IPS DF 6.9 (cell line): ENCODE data around the gene PAK5.
A peak's percentile ranks its signal among the peaks of the same experiment; 100 is the strongest.

Experiments
- DNase-seq: peaks from one replicate; pipeline ENCODE4 v3.0.0-alpha.2; 2013; ENCODE audit warnings: low read depth, low spot score
- H3K27ac ChIP-seq: one replicate; pipeline ENCODE4 v1.5.1; 2013; ENCODE audit warnings: low read length, control low read depth
- H3K27me3 ChIP-seq: 2 replicates; pipeline ENCODE4 v1.6.1; 2013; ENCODE audit warnings: mild to moderate bottlenecking, low read length; ENCODE audit not compliant: control insufficient read depth, insufficient read depth
- H3K36me3 ChIP-seq: 2 replicates; pipeline ENCODE4 v1.6.1; 2013; ENCODE audit warnings: low read length; ENCODE audit not compliant: control insufficient read depth, insufficient read depth
- H3K4me1 ChIP-seq: 2 replicates; pipeline ENCODE4 v1.6.1; 2013; ENCODE audit warnings: low read length; ENCODE audit not compliant: control insufficient read depth, insufficient read depth
- H3K4me3 ChIP-seq: 2 replicates; pipeline ENCODE4 v1.5.1; 2013; ENCODE audit warnings: mild to moderate bottlenecking, low read length
- H3K9me3 ChIP-seq: 2 replicates; pipeline ENCODE4 v1.6.1; 2013; ENCODE audit warnings: low read length, inconsistent platforms; ENCODE audit not compliant: control insufficient read depth, insufficient read depth
- WGBS: extraction: QIAGEN DNeasy Blood & Tissue Kit; methylation state at CpG from one replicate; pipeline ENCODE4 v1.1.7; 2013; ENCODE audit warnings: mixed read lengths, missing lambda C conversion rate; ENCODE audit not compliant: insufficient read length, insufficient coverage; 5-methylcytosine and 5-hydroxymethylcytosine counted together

PAK5 gene

GRCh38 chr20:9610665-9611064 lies 228.2 kb downstream of the PAK5 start:
- WGBS = no CpG with 5 or more reads among the region's 7 CpGs
- no peak for DNase-seq

DNA sequence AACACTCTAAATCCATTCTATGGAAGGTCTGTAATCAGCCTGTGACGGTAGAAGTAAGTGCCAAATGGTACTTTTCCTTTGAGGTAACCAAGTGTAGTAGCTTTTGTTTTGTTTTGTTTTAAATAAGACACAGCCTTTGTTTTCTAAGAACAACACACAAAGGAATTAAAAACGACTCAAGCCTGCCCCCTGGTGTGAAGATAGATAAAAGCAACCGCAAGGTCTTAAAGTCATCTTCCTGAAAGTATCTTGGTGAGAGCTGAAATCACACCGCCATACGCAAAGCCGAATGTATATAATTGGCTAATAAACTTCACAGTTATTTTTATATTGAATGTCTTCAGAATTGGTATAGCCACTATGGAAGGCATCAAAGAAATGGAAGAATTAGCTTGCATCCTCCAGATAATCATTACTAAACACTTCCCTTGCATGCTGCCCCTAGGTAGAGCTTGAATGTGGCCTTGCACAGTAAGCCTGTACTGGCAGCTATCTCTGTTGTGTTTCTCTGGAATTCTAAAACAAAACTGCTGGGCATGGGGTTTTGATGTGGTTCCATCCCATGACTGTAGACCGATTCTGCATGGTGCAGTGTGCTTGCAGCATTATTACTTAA lies 228.9 kb downstream of the PAK5 start:
- no peaks in the 10 kb centered on the region for H3K36me3 ChIP-seq
- no peak overlapping the region for H3K4me3 ChIP-seq
- no peak overlapping the region for H3K27ac ChIP-seq
- H3K9me3 ChIP-seq = no peaks in the 10 kb centered on the region
- no CpG with 5 or more reads among the region's 7 CpGs for WGBS
- no peaks in the 10 kb centered on the region for H3K27me3 ChIP-seq
- peak; percentile 43 for DNase-seq
- H3K4me1 ChIP-seq = peaks cover 3% of the 10 kb centered on the region; the same call in 1 of the 2 replicates

More at GRCh38 chr20:9610665-9611064, 228.2 kb downstream of the PAK5 start:
- H3K4me3 ChIP-seq = no peak overlapping the region
- H3K27ac ChIP-seq = no peak overlapping the region
- H3K9me3 ChIP-seq = no peaks in the 10 kb centered on the region
- no peaks in the 10 kb centered on the region for H3K36me3 ChIP-seq
- H3K27me3 ChIP-seq = no peaks in the 10 kb centered on the region
- peaks cover 3% of the 10 kb centered on the region; the same call in 1 of the 2 replicates for H3K4me1 ChIP-seq

DNA sequence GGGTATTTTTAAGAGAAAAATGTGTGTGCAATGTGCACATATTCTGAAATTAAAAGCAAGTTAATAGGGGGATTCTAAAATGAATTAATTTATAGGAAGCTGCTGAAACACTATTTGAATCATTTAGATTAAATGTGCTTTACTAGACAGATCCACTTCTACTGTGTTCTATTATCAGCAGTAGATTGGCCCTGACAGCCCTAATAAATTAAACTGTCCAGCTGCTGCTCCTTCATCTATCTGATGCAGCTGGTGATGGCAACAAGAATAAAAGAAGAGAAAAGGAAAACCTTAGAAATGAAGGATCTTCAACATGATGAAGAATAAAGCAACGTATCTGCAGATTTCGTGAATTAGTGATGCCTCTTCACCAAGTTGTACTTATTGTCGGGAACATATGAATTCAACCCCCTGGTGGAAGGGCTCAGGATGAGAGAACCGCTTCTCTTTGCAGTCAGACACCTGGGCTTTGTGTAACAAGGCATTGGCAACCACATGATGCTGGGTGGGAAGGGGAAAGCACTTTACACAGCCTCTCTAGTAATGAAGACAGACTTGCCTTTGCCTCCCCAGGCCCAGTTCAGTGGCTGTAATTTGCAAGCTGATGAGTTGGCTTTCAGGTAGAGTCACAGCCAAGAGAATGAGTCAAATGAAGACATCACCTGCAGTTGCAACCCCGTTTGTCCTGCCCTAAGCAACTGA lies 230.1 kb downstream of the PAK5 start:
- Histone ChIP-seq H3K4me1 (peaks cover 3% of the 10 kb centered on the region; the same call in 1 of the 2 replicates), H3K4me3 (no peak overlapping the region), H3K36me3 (no peaks in the 10 kb centered on the region), H3K27ac (no peak overlapping the region), H3K9me3 (no peaks in the 10 kb centered on the region), H3K27me3 (no peaks in the 10 kb centered on the region)
- DNase-seq = no peak
- no CpG with 5 or more reads among the region's 5 CpGs for WGBS

DNA sequence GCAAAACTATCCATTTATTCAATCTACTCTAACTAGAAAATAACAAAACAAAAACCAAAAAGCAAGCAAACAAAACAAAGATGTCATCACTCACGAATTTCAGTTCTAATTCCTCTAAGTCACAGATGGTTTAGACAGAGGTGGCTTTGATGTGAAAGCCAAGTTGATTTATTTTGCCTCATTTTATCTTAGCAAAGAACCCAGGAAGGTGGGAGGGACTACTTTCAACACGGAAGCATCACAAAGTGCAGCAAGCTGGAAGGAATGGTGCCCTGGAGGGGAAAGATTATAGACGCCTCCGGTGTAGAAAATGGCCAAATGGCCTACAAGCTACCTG lies 236.1 kb downstream of the PAK5 start:
- no peaks in the 10 kb centered on the region for H3K27me3 ChIP-seq
- no CpG with 5 or more reads among the region's 4 CpGs for WGBS
- H3K9me3 ChIP-seq = no peaks in the 10 kb centered on the region
- no peaks in the 10 kb centered on the region for H3K4me1 ChIP-seq
- DNase-seq = no peak
- H3K4me3 ChIP-seq = no peak overlapping the region
- no peaks in the 10 kb centered on the region for H3K36me3 ChIP-seq
- H3K27ac ChIP-seq = no peak overlapping the region

- H3K36me3 ChIP-seq = no peaks in the 10 kb centered on the region
- no CpG with 5 or more reads among the region's 1 CpG for WGBS
- no peak for DNase-seq
- H3K9me3 ChIP-seq = no peaks in the 10 kb centered on the region
- H3K27ac ChIP-seq = no peak overlapping the region
- H3K4me3 ChIP-seq = no peak overlapping the region
- no peaks in the 10 kb centered on the region for H3K4me1 ChIP-seq
- H3K27me3 ChIP-seq = no peaks in the 10 kb centered on the region
These were observed 238.3 kb downstream of the PAK5 start for GRCh38 chr20:9600562-9600961.

GRCh38 chr20:9597547-9597946 lies 241.3 kb downstream of the PAK5 start:
- DNase-seq = no peak
- Histone ChIP-seq H3K27ac (no peak overlapping the region), H3K36me3 (no peaks in the 10 kb centered on the region), H3K27me3 (no peaks in the 10 kb centered on the region), H3K4me1 (no peaks in the 10 kb centered on the region), H3K9me3 (no peaks in the 10 kb centered on the region), H3K4me3 (no peak overlapping the region)
- WGBS = no CpG with 5 or more reads among the region's 4 CpGs

GRCh38 chr20:9595763-9596162 lies 243.1 kb downstream of the PAK5 start:
- no CpG with 5 or more reads among the region's 1 CpG for WGBS

DNA sequence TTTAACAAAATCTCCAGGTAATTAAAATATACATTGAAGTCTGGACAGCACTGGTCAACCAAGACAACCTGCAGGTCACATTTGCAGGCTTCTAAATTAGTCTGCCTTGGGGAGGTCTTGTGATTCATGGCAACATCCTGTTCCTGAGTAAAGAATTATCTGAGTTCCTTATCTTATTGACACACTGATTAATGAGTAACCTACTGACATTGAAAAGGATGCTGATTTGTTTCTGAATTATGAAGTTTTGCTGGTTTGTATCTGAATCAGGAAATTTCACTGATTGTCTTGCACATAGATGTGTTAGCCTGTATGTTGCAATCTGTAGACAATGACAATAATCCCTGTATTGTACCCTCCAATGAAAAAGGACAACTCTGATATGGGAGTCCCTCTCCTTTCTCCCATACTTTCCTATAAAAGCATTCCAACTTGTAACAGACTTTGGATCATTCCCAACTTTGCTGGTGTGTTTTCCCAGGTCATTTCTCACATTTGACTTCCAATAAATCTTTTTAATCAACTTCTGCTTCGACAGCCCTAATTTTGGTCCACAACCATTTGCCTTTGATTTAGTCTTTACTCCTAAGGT lies 244.5 kb downstream of the PAK5 start:
- Histone ChIP-seq H3K4me1 (no peaks in the 10 kb centered on the region), H3K27ac (no peak overlapping the region), H3K27me3 (no peaks in the 10 kb centered on the region), H3K9me3 (no peaks in the 10 kb centered on the region), H3K4me3 (no peak overlapping the region), H3K36me3 (no peaks in the 10 kb centered on the region)
- DNase-seq = no peak
- WGBS = no CpG with 5 or more reads among the region's 1 CpG

More at GRCh38 chr20:9595763-9596162, 243.1 kb downstream of the PAK5 start:
- Histone ChIP-seq H3K36me3 (no peaks in the 10 kb centered on the region), H3K9me3 (no peaks in the 10 kb centered on the region), H3K4me1 (no peaks in the 10 kb centered on the region), H3K27me3 (no peaks in the 10 kb centered on the region), H3K27ac (no peak overlapping the region), H3K4me3 (no peak overlapping the region)
- no peak for DNase-seq

DNA sequence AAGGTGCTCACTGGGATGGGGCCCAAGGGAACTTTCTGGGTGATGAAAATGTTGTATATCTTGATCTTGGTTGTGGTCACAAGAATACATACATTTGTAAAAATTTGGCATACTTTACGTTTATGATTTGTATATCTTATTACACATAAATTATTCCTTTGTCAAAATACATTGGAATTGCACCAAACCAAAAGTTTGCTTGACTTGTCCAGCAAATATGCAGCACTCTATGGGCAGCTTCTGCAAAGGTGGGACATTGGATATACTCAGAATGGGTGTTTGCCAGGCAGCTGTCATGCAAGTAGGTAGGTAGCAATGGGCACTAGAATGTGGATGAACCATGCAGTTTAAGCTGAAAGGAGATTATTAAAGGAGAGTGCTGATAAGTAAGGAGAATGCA lies 246.5 kb downstream of the PAK5 start:
- no peaks in the 10 kb centered on the region for H3K27me3 ChIP-seq
- H3K36me3 ChIP-seq = no peaks in the 10 kb centered on the region
- H3K27ac ChIP-seq = no peak overlapping the region
- no peaks in the 10 kb centered on the region for H3K4me1 ChIP-seq
- H3K4me3 ChIP-seq = no peak overlapping the region
- DNase-seq = no peak
- no CpG with 5 or more reads among the region's 1 CpG for WGBS
- H3K9me3 ChIP-seq = no peaks in the 10 kb centered on the region

DNA sequence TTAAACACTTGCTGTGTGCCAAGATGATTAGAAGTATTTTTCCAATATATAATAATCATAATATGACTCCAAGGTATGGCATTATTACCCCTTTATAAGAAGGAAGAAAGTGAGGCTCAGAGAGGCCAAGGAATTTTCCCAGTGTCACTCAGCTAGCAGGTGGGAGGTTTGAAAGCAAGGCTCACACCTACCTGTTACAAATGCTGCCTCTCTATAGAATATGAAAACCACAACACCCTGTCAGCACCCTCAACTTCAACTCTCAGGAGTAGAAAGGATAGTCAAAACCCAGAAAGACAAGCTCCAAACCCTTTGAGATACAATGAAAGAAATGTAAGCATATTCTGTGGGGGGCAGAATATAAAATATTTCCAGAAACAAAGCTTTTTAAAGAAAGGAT lies 247.8 kb downstream of the PAK5 start:
- Histone ChIP-seq H3K4me1 (no peaks in the 10 kb centered on the region), H3K4me3 (no peak overlapping the region), H3K27me3 (no peaks in the 10 kb centered on the region), H3K36me3 (no peaks in the 10 kb centered on the region), H3K9me3 (no peaks in the 10 kb centered on the region), H3K27ac (no peak overlapping the region)
- DNase-seq = no peak

DNA sequence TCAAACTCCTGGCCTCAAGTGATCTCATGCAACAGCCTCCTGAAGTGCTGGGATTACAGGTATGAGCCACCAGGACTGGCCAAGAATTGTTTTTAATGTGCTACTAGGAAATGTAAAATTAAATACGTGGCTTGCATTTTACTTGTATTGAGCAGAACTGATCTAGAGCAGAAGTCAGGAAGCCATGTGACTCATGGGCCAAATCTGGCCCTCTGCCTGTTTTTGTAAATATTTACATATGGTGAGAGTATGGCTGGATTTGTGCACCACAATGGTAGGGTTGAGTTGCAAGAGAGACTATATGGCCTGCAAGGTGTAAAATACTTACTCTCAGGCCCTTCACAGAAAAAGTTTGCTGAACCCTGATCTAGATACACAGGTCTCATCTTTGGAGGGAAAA lies 248.7 kb downstream of the PAK5 start:
- no peak for DNase-seq
- no peaks in the 10 kb centered on the region for H3K9me3 ChIP-seq
- H3K4me1 ChIP-seq = no peaks in the 10 kb centered on the region
- no peaks in the 10 kb centered on the region for H3K36me3 ChIP-seq
- H3K27me3 ChIP-seq = no peaks in the 10 kb centered on the region
- no peak overlapping the region for H3K27ac ChIP-seq
- no CpG with 5 or more reads among the region's 1 CpG for WGBS
- no peak overlapping the region for H3K4me3 ChIP-seq
